GM10847 (cell line): ENCODE measurements around the gene VKORC1.

Experiments used
- POLR2A ChIP-seq: IDR thresholded peaks from 2 replicates; pipeline ENCODE4 v1.6.1; 2011; ENCODE audit not compliant: insufficient read length; ENCODE audit errors: extremely low read depth

Gene VKORC1

GRCh38 chr16:31080756-31081419 lies 13.7 kb downstream of the VKORC1 start:
- no peak for TF ChIP-seq POLR2A

GRCh38 chr16:31080035-31080629 lies 14.5 kb downstream of the VKORC1 start:
- TF ChIP-seq POLR2A: no peak

- no peak for TF ChIP-seq POLR2A
These were observed 15.2 kb downstream of the VKORC1 start for GRCh38 chr16:31079342-31079944.

- TF ChIP-seq POLR2A: no peak
These were observed 15.8 kb downstream of the VKORC1 start for GRCh38 chr16:31078597-31079341.

- no peak for TF ChIP-seq POLR2A
These were observed 16.8 kb downstream of the VKORC1 start for GRCh38 chr16:31077592-31078396.

- TF ChIP-seq POLR2A: no peak
These were observed 17.6 kb downstream of the VKORC1 start for GRCh38 chr16:31077024-31077423.

- TF ChIP-seq POLR2A: no peak
These were observed 18.3 kb downstream of the VKORC1 start for GRCh38 chr16:31076319-31076718.

- TF ChIP-seq POLR2A: no peak
These were observed 19.8 kb downstream of the VKORC1 start for GRCh38 chr16:31074814-31075183.

- peak; percentile 50 for TF ChIP-seq POLR2A
These were observed 20.4 kb downstream of the VKORC1 start, which contains the start of the genes ZNF646 and ZNF668 for GRCh38 chr16:31073970-31074813. Gene ZNF646 (plus strand): TSS chr16:31074422. CDS start chr16:31076325, 1,903 bp downstream. Gene ZNF668 (minus strand): TSS chr16:31074240. CDS start chr16:31064459, 9,781 bp downstream.

GRCh38 chr16:31073142-31073969 lies 21.2 kb downstream of the VKORC1 start:
- TF ChIP-seq POLR2A: no peak

GRCh38 chr16:31072540-31073141 lies 22.0 kb downstream of the VKORC1 start:
- TF ChIP-seq POLR2A: no peak

GRCh38 chr16:31071861-31072260 lies 22.7 kb downstream of the VKORC1 start:
- no peak for TF ChIP-seq POLR2A

- no peak for TF ChIP-seq POLR2A
These were observed 27.3 kb downstream of the VKORC1 start for GRCh38 chr16:31067342-31067741.
